ENCODE results near the gene SLC11A2.

GRCh38 chr12:50929831-50930230 lies 96.4 kb downstream of the SLC11A2 start:
- TF ChIP-seq POLR2A (IDR thresholded peaks at IDR 0.05; ENCODE audit: low read depth, low read length): no peak
- no peak for TF ChIP-seq CTCF (conservative IDR thresholded peaks at IDR 0.05; ENCODE audit: low read depth, low read length)
- no peak for TF ChIP-seq RCOR1 (IDR thresholded peaks at IDR 0.05; ENCODE audit: insufficient replicate concordance, low read length)
- TF ChIP-seq CEBPB (IDR thresholded peaks at IDR 0.05; ENCODE audit: low read depth, low read length): no peak
